Measurements from ENCODE around the gene TFDP1. TPM values are rescaled to one million over a fixed set of nuclear protein-coding genes. Genes with fewer than 3 reads are reported as not detected.

The TFDP1 gene
- polyA plus RNA-seq, 3 donors: 30.3 to 54.0 (median 37.6) TPM

- H3K4me3 Mint-ChIP-seq: no peak overlapping the region
- intact Hi-C loops (cut with micrococcal nuclease): no loop called here
- no peaks in the 10 kb centered on the region for H3K9me3 Mint-ChIP-seq
- H3K27me3 ChIP-seq (ENCODE audit: control insufficient read depth in 2 of 2, insufficient read depth in 2 of 2, low read length in 2 of 2): no peaks in the 10 kb centered on the region
- H3K4me1 ChIP-seq (ENCODE audit: control insufficient read depth in 1 of 2, insufficient read depth in 2 of 2, low read length in 2 of 2): no peaks in the 10 kb centered on the region
- no peak overlapping the region for H3K9ac ChIP-seq (ENCODE audit: insufficient read depth, low read length, poor library complexity, severe bottlenecking)
- H3K4me1 Mint-ChIP-seq: peaks cover 8% of the 10 kb centered on the region
- H3K36me3 Mint-ChIP-seq: no peaks in the 10 kb centered on the region
- H3K9me3 ChIP-seq (replicated peaks in 1 of 2; ENCODE audit: control insufficient read depth in 1 of 2, insufficient read depth in 1 of 2, low read length in 2 of 2): no peaks in the 10 kb centered on the region
- no peak overlapping the region for H2AFZ ChIP-seq (ENCODE audit: insufficient read depth, low read depth, low read length, poor library complexity, severe bottlenecking)
- H3K4me2 ChIP-seq (replicated peaks; ENCODE audit: extremely low read depth, low read length, poor library complexity, severe bottlenecking): no peak overlapping the region
- H3K27ac Mint-ChIP-seq: no peak overlapping the region
- H3K27me3 Mint-ChIP-seq (ENCODE audit: low read depth in 3 of 3): peaks cover 11 to 18% (median 16%) of the 10 kb centered on the region in 3 donors
- no peak overlapping the region for H3K27ac ChIP-seq (ENCODE audit: low read depth in 1 of 2, low read length in 2 of 2)
- no peak overlapping the region for H3K4me3 ChIP-seq (replicated peaks in 1 of 3; ENCODE audit: low read depth in 2 of 3, low read length in 3 of 3)
- H3K36me3 ChIP-seq (replicated peaks in 1 of 2; ENCODE audit: control insufficient read depth in 1 of 2, insufficient read depth in 2 of 2, low read length in 2 of 2): no peaks in the 10 kb centered on the region
- no peak for DNase-seq
- H3K79me2 ChIP-seq (ENCODE audit: insufficient read depth, low read length): no peaks in the 10 kb centered on the region
- 92% methylated on average over 16 of the region's 17 CpGs for WGBS (ENCODE audit: insufficient coverage)
- TF ChIP-seq, protein P1, sequence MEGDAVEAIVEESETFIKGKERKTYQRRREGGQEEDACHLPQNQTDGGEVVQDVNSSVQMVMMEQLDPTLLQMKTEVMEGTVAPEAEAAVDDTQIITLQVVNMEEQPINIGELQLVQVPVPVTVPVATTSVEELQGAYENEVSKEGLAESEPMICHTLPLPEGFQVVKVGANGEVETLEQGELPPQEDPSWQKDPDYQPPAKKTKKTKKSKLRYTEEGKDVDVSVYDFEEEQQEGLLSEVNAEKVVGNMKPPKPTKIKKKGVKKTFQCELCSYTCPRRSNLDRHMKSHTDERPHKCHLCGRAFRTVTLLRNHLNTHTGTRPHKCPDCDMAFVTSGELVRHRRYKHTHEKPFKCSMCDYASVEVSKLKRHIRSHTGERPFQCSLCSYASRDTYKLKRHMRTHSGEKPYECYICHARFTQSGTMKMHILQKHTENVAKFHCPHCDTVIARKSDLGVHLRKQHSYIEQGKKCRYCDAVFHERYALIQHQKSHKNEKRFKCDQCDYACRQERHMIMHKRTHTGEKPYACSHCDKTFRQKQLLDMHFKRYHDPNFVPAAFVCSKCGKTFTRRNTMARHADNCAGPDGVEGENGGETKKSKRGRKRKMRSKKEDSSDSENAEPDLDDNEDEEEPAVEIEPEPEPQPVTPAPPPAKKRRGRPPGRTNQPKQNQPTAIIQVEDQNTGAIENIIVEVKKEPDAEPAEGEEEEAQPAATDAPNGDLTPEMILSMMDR (IDR thresholded peaks at IDR 0.05): no peak
- H4K20me1 ChIP-seq (ENCODE audit: insufficient read depth, low read length): no peaks in the 10 kb centered on the region
These were observed 18.4 kb upstream of the TFDP1 start for GRCh38 chr13:113566227-113566561.

GRCh38 chr13:113567681-113568080, 16.9 kb upstream of the TFDP1 start:
- H2AFZ ChIP-seq (ENCODE audit: insufficient read depth, low read depth, low read length, poor library complexity, severe bottlenecking): no peak overlapping the region
- intact Hi-C loops (cut with micrococcal nuclease): no loop called here
- no peak overlapping the region for H3K4me3 ChIP-seq (replicated peaks in 1 of 3; ENCODE audit: low read depth in 2 of 3, low read length in 3 of 3)
- peaks cover 0 to 4% (median 2%) of the 10 kb centered on the region in 7 donors for H3K9me3 Mint-ChIP-seq
- no peak overlapping the region for H3K27ac Mint-ChIP-seq
- H3K27me3 ChIP-seq (ENCODE audit: control insufficient read depth in 2 of 2, insufficient read depth in 2 of 2, low read length in 2 of 2): no peaks in the 10 kb centered on the region
- H3K4me3 Mint-ChIP-seq: no peak overlapping the region
- no peak for DNase-seq
- H3K79me2 ChIP-seq (ENCODE audit: insufficient read depth, low read length): no peaks in the 10 kb centered on the region
- H3K9me3 ChIP-seq (replicated peaks in 1 of 2; ENCODE audit: control insufficient read depth in 1 of 2, insufficient read depth in 1 of 2, low read length in 2 of 2): no peaks in the 10 kb centered on the region
- H3K36me3 ChIP-seq (replicated peaks in 1 of 2; ENCODE audit: control insufficient read depth in 1 of 2, insufficient read depth in 2 of 2, low read length in 2 of 2): no peaks in the 10 kb centered on the region
- H3K27me3 Mint-ChIP-seq (ENCODE audit: low read depth in 3 of 3): peaks cover 9 to 18% (median 13%) of the 10 kb centered on the region in 3 donors
- H3K36me3 Mint-ChIP-seq: no peaks in the 10 kb centered on the region
- no peaks in the 10 kb centered on the region for H4K20me1 ChIP-seq (ENCODE audit: insufficient read depth, low read length)
- H3K4me1 Mint-ChIP-seq: peaks cover 4% of the 10 kb centered on the region
- no peaks in the 10 kb centered on the region for H3K4me1 ChIP-seq (ENCODE audit: control insufficient read depth in 1 of 2, insufficient read depth in 2 of 2, low read length in 2 of 2)
- TF ChIP-seq, protein P1 (IDR thresholded peaks at IDR 0.05): no peak
- no CpG with 5 or more reads among the region's 4 CpGs for WGBS (ENCODE audit: insufficient coverage)
- H3K4me2 ChIP-seq (replicated peaks; ENCODE audit: extremely low read depth, low read length, poor library complexity, severe bottlenecking): no peak overlapping the region
- no peak overlapping the region for H3K27ac ChIP-seq (ENCODE audit: low read depth in 1 of 2, low read length in 2 of 2)
- H3K9ac ChIP-seq (ENCODE audit: insufficient read depth, low read length, poor library complexity, severe bottlenecking): no peak overlapping the region

Data from CD14-positive monocyte (primary cell).